GM20000 (cell line): Measurements from ENCODE around the gene AFG1L.
A peak's percentile ranks its signal among the peaks of the same experiment; 100 is the strongest.
"Not testable (repeated sequence)": the region's sequence is repeated elsewhere in the genome, so short reads cannot be mapped to it uniquely, and the experiment has no call there.

Source experiments
- DNase-seq: peaks from one replicate; pipeline ENCODE4 v3.0.0; 2012; ENCODE audit warnings: low spot score
- TF ChIP-seq, protein P1 (sequence below): IDR thresholded peaks from 2 replicates; pipeline ENCODE4 v1.5.1; 2012; ENCODE audit warnings: mild to moderate bottlenecking, control low read depth; ENCODE audit errors: extremely low read depth, missing control alignments

Gene AFG1L

DNA sequence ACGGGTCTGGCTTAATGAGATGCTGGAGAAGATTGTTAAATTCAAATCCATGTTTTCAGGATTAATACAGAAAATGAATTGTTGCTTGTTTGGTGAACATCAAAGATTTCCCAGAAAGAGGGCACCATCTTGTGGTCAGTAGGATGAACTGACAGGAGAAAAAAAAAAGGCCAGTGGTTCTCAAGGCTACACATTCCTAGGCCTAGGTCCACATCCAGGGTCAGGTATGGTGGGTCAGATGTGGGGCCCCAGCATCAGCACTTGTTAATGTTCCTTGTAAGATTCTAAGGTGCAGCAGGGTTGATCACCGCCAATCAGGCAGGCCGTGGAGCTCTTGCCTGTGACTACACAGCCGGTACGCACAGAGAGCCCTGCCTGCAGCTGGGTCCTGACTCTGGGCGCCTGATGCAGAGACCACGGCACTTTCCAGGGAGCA, 231.9 kb downstream of the AFG1L start:
- DNase-seq, result peak; percentile 39
- TF ChIP-seq, protein P1, sequence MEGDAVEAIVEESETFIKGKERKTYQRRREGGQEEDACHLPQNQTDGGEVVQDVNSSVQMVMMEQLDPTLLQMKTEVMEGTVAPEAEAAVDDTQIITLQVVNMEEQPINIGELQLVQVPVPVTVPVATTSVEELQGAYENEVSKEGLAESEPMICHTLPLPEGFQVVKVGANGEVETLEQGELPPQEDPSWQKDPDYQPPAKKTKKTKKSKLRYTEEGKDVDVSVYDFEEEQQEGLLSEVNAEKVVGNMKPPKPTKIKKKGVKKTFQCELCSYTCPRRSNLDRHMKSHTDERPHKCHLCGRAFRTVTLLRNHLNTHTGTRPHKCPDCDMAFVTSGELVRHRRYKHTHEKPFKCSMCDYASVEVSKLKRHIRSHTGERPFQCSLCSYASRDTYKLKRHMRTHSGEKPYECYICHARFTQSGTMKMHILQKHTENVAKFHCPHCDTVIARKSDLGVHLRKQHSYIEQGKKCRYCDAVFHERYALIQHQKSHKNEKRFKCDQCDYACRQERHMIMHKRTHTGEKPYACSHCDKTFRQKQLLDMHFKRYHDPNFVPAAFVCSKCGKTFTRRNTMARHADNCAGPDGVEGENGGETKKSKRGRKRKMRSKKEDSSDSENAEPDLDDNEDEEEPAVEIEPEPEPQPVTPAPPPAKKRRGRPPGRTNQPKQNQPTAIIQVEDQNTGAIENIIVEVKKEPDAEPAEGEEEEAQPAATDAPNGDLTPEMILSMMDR, result peak; percentile 63

DNA sequence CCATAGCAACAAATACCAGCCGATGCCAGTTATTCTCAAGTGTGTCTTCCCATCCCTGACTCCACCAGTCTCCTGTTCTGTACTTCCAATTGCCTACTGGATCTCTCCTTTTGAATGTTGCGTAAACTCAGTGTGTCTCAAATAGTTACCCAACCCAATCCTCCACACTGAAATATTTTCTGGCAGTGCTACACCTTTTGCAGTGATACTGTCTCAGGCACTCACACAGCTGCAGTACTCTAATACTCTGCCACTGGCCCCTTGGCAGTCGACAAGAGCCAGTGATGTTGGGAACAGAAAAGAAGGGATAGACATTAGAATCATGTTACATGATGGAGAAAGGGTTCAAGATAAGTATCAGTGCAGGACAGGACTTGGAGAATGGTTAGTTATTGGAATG, 234.0 kb downstream of the AFG1L start:
- no peak for DNase-seq
- TF ChIP-seq, protein P1, result no peak

DNA sequence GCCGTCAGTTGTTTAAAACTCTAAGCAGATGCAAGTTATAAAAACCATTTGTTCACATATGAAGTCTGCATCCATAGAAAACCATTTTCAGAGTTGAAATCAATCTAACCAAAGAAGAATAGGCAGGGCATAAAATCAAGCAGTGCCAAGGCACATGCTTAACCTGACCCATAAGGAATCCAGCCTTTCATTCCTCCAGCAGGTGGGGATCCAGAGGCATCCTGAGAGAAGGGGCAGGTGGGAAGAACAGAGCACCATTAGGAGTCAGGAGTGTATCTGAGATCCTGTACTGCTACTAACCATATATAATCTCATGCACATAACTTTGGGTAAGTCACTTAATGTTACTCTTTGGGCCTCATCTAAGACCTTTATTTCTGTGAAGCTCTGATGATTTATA, 236.5 kb downstream of the AFG1L start:
- no peak for DNase-seq
- TF ChIP-seq, protein P1, result no peak

DNA sequence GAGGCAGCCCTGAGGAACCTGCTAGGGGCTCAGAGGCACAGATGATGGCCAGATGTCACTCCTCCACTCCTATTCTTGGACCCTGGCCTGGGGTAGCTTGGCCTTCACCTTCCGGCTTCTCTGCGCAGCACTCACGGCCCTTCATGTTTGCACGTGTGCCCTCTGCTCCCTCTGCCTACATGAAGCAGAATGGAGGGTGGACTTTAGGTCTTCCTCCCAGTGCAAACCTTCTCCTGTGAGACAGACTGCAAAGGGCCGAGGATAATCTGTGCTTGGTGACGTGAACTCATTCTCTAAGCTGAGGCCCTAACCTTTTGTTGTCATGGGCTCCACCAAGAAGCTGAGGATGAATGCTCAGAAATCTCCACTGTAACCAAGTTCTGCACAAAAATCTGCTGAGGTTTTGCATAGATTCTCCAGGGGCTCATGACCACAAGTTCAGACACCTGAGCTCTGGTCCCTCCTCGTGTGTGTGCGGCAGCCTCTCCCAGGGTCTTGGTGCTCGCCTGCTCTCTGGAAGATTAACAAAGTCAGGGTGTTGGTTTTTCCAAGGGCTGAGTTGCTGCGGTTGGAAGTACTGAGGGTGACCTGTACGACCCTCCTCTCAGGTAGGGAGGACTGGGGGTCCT, 240.4 kb downstream of the AFG1L start:
- TF ChIP-seq, protein P1, result no peak
- DNase-seq, result no peak

DNA sequence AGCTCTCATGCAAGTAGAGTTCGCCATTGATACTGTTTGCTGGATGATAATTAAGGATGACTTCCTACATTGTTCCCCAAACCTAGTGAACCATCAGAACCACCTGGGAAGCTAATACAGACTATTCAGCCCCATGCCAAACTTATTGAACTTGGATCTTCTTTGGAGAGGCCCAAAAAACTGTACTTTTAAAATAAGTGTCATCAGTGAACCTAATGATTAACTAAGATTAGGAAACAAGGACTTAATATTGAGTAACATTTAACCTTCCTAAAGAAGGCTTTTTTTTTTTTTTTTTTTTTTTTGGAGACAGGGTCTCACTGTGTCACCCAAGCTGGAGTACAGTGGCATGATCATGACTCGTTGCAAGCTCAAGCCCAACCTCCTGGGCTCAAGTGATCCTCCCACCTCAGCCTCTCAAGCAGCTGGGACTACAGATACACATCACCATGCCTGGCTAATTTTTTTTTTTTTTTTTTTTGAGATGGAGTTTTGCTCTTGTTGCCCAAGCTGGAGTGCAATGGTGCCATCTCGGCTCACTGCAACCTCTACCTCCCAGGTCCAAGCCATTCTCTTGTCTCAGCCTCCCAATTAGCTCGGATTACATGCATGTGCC, 241.2 kb downstream of the AFG1L start:
- DNase-seq, result not testable (repeated sequence)

DNA sequence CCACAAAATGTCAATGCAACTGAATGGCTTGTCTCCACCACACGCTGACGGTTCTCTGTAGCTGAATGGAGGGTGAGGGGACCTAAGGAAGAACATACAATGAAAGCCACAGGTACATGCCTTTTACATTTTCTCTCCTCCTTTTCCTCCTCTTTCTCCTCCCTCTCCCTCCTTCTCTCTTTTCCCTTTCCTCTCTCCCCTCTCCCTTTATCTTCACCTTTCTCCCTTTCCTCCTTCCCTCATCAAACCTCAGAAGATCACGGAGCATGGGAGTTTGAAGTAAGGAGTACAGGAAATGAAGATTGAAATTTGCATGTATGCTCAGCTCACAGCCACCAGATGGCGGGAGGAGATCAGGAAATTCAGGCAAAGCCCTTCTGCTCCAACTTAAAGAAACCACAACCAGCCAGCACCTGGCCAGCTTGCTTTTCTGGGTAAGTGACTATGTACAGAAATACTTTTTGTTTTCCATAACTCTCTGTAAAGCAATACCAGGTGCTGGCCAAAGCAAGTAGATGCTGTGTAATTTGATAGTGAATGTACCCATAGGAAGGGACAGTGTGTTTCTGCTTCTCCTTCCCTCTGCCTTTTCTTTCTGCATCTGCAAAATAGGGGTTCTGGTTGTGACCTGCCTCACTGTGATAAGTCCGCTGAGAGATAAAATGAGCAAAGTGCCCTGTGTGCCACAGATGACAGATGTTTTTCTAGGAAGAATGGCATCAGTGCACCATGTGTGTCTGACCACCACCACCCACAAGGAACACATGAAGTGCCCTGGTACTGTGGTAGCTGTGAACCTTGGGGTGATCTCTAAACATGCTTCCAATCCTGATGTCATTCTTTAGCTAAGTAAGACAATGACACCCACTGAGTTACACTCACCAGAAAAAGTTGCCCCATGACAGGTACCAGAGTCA, 247.2 kb downstream of the AFG1L start:
- peak; percentile 67 for DNase-seq
- TF ChIP-seq, protein P1, result peak; percentile 77

DNA sequence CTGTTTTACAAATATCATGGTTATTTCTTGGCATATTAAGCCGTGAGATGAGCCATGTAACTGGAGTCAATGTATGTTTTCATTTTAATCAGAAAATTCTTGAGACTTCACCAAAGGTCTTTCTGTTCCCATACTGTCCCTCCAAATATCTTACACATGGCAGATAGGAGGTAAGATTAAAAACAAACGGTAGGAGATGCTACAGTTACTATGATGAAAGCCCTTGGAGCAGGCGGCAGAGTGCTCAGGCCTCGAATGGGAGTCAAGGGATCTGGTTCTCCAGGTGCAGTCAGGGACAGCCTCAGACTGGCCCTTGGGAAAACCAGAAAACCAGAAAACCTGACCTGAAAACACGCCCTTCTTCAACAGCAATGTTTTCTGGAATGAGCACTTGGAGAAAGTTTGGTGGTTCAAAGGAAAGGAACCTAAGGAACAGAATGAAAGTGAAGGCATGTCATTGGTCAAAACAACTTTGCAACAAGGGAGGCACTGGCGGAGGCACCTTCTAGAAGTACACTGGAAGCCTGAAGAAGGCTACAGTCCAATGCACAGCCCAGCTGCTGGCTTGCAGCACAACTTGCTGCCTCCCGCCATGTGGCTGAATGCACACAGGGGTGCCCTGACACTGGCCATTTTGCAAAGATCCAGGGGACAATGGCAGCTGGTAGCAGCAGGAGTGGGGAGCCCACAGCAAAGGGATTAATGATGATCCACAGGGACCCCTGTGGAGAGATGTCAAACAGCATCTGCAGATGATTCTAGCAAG, 248.5 kb downstream of the AFG1L start:
- TF ChIP-seq, protein P1, result no peak
- no peak for DNase-seq
